Measurements from ENCODE around the gene ARHGAP27.
"Not testable (repeated sequence)": the region's sequence is repeated elsewhere in the genome, so short reads cannot be mapped to it uniquely, and the experiment has no call there.

ARHGAP27 gene, protein sequence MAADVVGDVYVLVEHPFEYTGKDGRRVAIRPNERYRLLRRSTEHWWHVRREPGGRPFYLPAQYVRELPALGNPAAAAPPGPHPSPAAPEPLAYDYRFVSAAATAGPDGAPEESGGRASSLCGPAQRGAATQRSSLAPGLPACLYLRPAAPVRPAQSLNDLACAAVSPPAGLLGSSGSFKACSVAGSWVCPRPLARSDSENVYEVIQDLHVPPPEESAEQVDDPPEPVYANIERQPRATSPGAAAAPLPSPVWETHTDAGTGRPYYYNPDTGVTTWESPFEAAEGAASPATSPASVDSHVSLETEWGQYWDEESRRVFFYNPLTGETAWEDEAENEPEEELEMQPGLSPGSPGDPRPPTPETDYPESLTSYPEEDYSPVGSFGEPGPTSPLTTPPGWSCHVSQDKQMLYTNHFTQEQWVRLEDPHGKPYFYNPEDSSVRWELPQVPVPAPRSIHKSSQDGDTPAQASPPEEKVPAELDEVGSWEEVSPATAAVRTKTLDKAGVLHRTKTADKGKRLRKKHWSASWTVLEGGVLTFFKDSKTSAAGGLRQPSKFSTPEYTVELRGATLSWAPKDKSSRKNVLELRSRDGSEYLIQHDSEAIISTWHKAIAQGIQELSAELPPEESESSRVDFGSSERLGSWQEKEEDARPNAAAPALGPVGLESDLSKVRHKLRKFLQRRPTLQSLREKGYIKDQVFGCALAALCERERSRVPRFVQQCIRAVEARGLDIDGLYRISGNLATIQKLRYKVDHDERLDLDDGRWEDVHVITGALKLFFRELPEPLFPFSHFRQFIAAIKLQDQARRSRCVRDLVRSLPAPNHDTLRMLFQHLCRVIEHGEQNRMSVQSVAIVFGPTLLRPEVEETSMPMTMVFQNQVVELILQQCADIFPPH

DNA sequence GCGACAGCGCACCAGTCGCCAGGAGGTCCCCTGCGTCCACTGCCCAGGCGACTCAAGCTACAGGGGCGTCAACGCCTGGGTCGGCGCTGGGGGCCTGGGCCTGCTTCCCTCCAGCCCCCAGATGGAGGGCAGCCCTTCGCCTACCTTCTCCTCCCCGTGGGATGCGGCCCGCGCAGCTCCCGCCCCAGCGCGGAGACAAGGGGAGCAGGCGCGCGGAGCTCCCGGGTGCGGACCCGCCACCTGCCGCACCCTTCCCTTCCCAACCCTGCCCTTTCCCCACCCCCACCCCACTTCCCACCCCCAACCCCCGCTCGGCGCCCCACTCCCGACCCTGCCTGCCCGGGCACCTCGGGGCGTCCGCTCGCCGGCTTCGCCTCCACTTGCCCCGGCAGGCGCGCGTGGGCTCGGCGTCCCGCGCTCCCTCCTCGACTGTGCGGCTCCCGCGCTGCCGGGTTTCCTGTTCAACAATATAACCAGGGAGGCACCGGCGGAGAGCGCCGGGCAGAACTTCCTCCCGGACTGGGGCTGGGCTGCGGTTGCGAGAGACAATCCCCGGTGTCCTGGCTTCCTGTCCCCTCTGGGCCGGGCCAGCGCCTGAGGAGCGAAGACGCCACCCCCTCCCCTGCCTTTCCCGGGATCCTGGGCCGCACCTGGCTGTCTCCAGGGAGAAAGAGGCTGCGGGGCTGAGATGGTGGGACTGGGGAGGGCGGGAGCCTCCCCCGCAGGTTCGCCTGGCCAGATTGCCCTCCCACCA lies at the start of gene ARHGAP27:
Gene ARHGAP27, minus strand, starts transcription at position 466 of the 754 bp plus-strand sequence. CDS start 2,591 bp downstream, outside the sequence.
- DNase-seq (ENCODE audit: insufficient read length, low spot score), result no peak
- FAIRE-seq, result no peak

DNA sequence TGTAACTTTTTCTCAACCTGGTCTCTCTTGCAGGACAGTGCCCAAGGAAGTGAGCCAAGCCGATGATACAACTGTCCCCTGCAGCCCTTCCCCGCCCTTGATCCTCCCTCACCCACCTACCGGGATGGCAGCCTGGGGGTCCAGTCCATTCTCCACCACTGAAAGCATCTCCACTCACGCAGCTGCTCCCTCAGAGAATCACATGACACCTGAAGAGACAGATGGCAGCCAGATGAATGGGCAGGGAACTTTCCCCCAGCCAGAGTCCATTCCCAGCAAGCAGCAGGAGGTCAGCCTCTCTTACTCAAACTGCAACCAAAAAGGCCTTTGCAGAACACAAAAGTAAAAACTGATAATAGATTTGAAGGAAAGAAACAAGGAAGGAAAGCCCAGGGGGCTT lies 49.6 kb upstream of the ARHGAP27 start:
- DNase-seq (ENCODE audit: insufficient read length, low spot score); FAIRE-seq: not testable (repeated sequence)

DNA sequence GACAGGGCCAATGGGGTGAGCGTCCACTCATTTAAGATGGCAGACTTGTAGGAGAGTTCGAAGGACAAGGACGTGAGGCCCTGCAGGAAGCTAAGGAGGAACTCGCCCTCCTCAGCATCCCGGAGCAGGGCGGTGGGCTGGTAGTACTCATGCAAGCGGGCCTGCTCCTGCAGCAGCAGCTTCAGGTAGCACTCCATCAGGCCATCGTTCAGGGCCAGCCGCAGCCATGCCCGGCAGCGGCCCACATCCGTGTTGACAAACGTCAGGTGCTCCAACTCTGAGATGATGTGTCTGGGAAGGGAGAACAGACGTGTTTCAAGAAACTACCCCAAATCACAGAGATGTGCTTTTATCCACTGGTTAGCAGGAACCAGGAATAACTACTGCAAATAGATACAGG lies 42.8 kb upstream of the ARHGAP27 start:
- FAIRE-seq; DNase-seq (ENCODE audit: insufficient read length, low spot score): not testable (repeated sequence)

DNA sequence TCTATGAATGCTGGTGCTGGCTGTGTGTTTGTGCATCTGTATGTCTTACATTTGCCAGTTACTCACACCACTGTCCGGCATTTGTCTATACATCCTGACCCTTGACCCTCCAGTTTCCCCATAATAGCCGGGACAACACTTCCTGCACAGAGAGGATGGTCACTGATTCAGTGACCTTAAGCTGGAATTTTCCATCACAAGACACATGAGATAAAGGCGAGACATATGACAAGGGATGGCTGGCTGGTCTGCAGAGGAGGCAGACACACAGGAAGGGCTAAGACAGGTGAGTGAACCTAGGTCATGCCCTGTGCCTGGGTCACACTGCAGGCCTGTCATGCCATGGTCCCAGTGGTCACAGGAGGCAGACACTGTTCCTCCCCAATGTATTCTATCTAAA lies 39.6 kb upstream of the ARHGAP27 start:
- FAIRE-seq, result peak; percentile 31
- not testable (repeated sequence) for DNase-seq (ENCODE audit: insufficient read length, low spot score)

DNA sequence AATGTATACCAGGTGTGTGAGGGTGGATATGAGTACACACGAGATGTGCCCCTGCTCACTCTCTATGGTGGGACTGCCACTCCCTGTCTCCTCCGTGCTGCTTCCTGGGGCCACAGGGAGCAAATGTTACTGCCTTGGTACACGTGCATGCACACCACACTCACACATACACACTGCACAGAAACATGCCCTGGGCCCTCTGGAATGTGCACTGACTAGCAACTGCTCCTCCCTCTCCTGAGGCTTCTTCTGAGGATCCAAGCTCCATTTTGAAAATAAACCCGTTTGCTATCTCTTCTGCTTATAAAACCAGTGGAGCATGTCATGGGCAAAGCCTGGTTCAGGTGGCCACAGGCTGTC lies 36.5 kb upstream of the ARHGAP27 start:
- not testable (repeated sequence) for FAIRE-seq

DNA sequence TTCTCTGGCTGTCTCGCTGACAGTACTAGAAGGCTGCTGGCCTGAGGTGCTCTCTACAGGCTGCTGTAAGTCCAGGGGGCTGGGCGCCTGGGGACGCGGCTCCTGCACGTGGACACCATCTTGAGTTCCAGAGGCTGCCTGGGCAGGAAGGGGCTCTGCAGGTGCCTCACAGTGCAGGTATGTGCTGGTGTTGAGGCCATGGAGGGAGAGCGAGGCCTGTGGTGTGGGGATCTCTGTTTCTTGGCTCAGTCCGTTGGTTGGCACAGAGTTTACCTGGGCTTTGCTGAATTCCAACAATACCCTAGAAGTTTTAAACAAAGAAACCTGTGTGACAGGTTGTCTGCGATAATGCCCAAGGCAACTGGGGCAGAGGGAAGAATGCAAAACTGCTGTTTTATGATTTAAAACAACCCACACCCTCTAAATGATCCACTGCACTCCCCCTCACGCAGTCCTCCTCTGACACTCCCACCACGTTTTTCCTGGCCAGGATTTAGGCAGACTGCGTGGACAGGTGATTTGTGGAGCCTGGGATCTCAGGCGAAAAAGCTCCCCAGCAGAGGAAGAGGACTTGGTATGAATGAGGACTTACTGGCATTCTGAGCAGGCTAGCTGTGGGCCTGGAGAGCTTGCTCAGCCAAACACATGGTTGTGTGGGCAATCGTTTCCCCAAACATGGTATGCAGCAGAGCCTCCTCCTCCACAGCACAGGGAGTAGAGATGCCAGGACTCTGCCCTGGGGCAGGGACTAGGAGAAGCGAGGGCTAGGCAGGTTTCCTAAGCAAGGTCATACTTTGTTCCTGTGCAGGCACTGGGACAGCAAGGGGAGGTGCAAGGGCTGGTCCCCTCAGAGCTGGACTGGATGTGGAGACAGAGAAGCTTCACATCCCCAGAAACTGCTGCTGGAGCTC lies 35.9 kb upstream of the ARHGAP27 start:
- FAIRE-seq; DNase-seq (ENCODE audit: insufficient read length, low spot score): not testable (repeated sequence)

More for the DNA sequence above, 36.5 kb upstream of the ARHGAP27 start:
- not testable (repeated sequence) for DNase-seq (ENCODE audit: insufficient read length, low spot score)

DNA sequence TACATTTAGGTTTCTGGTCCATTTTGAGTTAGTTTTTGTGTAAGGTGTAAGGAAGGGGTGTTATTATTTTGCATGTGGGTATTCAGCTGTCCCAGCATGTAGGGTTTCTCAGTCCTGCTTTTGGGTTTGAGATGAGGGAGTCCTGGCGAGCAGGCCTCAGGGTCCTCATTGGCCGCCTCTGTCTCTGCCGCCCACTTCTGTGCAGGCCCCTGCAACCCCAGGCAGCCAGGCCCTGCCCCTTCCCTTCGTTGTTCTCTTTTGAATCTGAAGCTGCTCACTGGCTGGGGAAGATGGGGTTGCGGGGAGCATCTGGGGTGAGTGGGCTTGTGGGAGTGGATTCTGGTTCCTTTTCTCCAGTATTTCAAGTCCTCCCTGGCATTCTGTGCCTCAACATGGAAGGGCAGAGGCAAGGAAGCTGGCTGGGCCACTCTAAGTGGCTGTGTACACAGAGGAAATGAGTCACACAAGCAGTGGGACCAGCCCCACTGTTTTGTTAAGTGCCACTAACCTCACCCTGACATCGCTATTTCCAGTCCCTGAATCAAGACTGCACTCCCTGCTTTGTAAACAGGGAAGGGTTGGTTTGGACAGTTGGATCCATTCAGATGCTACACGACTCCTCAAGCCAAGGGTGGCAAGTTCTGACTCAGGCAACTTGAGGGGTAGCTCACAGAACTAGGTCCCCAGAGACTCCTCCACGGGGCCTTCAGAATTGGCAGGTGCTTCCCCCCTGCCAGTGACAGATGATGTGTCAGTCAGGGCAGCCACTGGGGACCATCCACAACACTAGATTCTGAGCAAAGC lies 29.1 kb upstream of the ARHGAP27 start:
- DNase-seq (ENCODE audit: insufficient read length, low spot score), result not testable (repeated sequence)
- FAIRE-seq, result peak; percentile 48

DNA sequence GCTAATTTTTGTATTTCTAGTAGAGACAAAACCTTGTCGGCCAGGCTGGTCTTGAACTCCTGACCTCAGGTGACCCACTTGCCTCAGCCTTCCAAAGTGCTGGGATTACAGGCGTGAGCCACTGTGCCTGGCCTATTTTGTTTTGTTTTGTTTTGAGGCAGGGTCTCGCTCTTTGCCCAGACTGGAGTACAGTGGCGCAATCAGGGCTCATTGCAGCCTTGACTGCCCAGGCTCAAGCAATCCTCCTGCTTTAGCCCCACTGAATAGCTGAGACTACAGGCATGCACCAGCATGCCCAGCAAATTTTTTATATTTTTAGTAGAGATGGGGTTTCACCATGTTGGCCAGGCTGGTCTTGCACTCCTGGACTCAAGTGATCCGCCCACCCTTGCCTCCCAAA lies 27.8 kb upstream of the ARHGAP27 start:
- not testable (repeated sequence) for FAIRE-seq; DNase-seq (ENCODE audit: insufficient read length, low spot score)

DNA sequence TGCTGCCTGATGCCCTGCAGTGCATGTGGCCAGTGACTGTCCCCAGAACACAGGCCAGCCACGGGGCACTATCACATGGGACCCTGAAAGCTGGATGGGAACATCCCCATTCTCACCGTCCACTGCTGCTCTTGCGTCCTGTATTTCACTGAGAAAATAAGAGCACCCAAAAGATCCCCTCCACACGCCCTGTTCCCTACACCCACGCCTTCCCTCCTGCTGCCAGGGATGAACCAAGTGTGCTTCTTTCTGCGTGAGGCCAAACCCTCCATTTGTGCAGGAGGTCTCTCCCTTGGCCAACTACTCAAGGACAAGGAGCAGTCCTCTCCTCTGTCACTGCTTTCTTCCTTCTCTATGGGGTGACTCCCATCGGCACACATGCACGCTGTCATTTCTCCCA lies 21.7 kb upstream of the ARHGAP27 start:
- not testable (repeated sequence) for FAIRE-seq; DNase-seq (ENCODE audit: insufficient read length, low spot score)

DNA sequence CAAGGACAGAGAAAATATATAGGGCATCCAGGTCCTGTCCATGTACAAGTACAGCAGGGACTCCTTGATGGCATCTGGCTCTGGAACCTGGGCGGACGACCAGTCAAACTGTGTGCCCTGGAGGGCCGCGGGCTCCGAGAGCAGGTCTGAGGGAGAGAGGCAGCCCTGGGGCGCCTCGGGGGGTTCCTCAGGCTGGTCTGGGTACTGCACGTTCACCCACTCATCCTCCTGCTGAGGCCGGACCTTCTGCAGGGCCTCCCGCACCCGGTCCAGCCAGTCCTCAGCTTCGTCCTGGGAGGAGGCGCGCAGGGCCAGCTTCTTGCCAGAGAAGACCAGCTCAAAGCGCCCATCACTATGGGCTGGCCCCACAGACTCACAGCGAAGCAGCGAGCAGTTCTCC lies 21.1 kb upstream of the ARHGAP27 start:
- DNase-seq (ENCODE audit: insufficient read length, low spot score); FAIRE-seq: not testable (repeated sequence)

DNA sequence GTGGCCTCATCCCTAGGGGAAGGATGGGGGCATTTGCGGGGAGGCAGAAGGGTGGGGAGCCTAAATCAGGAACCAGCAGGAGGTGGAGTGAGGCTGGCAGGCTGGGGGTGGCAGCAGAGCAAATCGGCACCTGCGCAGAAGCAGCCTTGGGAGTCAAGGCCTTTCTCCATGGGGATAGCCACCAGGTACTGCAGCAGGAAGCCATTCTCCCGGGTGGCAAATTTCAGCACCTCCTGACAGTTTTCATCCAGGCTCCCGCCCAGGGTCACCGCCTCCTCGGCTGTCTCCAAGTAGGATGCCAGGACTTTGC lies 20.5 kb upstream of the ARHGAP27 start:
- not testable (repeated sequence) for FAIRE-seq

DNA sequence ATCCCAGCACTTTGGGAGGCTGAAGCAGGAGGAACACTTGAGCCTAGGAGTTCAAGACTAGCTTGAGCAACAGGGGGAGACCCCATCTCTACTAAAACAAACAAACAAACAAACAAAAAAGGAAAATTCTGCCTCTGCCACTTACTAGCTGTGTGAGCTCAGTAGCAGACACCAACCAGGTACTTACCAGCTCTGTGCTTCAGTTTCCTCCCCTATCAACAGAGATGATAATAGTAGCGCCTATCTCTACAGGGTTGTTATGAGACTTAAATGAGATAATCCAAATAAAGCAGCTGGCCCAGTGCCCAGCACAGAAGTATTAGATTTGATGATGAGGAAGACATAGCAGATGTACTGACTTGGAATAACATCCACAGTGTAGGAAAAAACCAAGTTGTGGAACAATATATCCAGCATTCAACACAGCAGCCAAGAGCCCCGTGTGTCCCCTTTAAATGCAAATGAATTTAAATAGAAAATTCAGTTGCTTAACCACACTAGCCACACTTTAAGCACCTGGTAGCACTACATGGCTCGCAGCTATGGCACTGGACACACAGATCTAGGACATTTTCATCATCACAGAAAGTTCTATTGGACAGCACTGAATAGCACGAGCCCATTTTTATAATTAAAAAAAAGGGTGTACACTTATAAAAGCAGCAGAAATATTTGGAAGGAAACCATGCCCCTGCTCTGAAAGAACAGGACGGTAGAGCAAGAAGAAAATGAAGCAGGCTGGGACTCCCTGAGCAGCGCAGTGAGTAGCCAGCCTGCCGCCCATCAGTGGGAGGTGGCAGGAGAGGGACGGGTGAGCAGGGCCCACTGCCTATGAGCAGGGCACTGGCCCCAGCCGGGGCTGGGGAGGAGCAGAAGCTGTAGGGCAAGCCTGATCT lies 19.9 kb upstream of the ARHGAP27 start:
- DNase-seq (ENCODE audit: insufficient read length, low spot score); FAIRE-seq: not testable (repeated sequence)

More for the DNA sequence above, 20.5 kb upstream of the ARHGAP27 start:
- DNase-seq (ENCODE audit: insufficient read length, low spot score), result not testable (repeated sequence)

DNA sequence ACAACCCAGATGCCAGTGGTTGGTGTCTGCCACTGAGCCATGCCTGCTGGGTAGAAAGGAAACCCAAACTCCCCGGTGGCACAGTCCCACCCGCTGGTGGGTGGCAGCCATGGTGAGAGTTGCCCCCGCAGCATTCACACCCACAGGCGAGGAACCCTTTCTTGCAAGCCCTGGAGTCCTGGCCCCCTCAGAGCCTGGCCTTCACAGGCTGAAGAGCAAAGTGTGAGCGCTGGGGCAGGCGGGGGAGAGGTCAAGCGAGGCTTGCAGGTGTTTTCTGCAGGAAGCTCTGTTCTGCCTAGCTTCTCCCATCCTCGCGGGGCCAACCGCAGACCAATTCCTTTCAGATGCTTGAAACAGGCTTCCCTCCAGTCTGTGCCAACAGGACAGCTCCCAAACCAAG lies 19.0 kb upstream of the ARHGAP27 start:
- DNase-seq (ENCODE audit: insufficient read length, low spot score); FAIRE-seq: not testable (repeated sequence)

DNA sequence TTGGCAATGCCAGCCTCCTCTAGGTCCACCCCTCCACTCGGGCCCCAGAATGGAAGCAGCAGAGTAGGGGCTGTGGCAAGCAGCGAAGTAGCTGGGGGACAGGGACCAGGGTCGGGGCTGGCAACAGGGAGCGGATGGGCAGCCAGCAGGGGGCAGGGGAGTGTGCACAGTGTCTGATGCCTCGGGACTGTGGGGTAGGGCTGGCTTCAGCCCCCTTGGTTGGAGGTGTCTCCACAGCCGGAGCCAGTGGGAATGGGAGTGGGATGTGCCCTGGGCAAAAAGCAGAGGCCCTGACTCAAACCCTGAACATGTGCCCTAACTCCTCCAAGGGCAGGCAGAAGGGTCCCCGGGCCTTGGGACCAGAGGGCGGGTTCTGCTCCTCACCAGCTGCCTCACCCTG lies 18.5 kb upstream of the ARHGAP27 start:
- DNase-seq (ENCODE audit: insufficient read length, low spot score) (no peak), FAIRE-seq (no peak)

DNA sequence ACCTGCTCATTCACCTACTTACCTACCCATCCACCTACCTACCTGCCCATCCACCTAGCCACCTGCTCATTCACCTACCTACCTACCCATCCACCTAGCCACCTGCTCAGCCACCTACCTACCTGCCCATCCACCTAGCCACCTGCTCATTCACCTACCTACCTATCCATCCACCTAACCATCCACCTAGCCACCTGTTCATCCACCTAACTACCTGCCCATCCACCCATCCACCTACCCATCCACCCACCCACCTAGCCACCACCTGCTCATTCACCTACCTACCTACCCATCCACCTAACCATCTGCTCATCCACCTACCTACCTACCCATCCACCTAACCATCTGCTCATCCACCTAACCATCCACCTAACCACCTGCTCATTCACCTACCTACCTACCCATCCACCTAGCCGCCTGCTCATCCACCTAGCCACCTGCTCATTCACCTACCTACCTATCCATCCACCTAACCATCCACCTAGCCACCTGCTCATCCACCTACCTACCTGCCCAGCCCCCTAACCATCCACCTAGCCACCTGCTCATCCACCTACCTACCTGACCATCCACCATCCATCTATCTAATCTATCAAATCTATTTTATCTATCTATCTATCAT lies 17.1 kb upstream of the ARHGAP27 start:
- DNase-seq (ENCODE audit: insufficient read length, low spot score); FAIRE-seq: not testable (repeated sequence)

DNA sequence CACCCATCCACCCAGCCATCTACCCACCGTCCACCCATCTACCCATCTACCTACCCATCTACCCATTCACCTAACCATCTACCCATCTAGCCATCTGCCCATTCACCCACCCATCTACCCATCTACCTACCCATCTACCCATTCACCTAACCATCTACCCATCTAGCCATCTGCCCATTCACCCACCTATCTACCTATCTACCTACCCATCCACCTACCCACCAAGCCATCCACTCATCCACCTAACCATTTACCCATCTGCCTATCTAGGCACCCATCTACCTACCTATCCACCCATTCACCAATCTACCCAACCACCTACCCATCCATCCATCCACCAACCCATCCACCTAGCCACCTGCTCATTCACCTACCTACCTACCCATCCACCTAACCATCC lies 16.6 kb upstream of the ARHGAP27 start:
- DNase-seq (ENCODE audit: insufficient read length, low spot score); FAIRE-seq: not testable (repeated sequence)

DNA sequence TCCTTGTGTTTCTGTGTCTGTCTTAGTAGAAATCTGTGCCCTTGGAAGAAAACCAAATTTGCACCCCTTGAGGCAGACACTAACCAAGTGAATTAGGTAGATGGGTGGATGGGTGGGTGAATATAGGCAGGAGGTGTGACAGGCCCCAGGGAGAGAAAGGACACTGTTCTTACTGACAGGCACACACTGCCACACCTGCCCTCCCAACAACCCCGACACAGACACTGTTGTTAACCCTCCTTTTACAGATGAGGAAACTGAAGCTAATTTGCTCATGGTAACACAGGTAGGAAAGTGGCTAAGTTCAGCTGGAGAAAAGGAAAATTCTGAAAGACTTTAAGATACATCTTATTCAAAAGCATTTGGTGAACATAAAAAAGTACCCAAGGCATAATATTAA lies 15.8 kb upstream of the ARHGAP27 start:
- peak; percentile 40 for FAIRE-seq
- not testable (repeated sequence) for DNase-seq (ENCODE audit: insufficient read length, low spot score)

Data from HTR-8/SVneo (cell line).